SW 1271 (cell line): Measurements from ENCODE around the gene XYLB.

ENCODE experiments used
- DNase-seq, 2 experiments: peaks; one replicate each; lab custom pipeline; 2025; lab: John Stamatoyannopoulos, UW

The XYLB gene

DNA sequence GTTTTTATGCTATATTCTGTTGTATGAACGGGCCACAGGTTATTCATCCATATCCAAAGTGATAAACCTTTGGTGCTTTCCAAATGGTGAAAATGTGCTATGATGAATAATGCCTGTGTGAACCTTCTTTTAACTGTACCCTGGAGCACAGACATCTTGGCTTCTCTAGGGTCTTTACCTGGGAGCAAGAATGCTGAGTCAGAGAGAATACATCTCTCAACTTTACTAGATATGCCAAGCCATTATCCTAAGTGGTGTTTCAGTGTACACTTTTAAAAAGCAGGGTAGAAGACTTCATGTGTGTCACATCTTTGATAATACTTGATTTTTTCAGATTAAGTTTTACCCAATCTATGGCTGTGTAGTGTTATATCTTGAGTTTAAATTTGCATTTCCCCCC lies 23.5 kb upstream of the XYLB start:
- DNase-seq: no peak

DNA sequence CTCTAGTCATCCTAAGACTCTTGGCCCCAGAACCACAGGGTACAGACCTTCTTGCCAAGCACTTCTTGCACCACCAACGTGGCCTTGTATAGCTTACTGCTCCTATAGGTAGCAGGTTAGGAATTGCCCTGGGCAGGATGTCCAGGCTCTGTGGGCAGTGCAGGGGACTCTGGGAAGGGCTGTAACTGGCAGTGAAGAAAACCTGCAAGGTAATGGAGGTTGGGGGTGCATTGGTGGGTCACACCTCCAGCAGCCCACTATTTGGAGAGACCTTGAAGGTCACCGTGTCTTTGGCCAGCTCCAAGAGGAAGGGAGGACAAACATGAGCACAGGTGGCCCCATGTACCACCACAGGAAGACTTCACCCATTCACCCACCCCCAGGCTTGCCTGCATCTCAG lies 21.3 kb upstream of the XYLB start:
- DNase-seq: no peak

DNA sequence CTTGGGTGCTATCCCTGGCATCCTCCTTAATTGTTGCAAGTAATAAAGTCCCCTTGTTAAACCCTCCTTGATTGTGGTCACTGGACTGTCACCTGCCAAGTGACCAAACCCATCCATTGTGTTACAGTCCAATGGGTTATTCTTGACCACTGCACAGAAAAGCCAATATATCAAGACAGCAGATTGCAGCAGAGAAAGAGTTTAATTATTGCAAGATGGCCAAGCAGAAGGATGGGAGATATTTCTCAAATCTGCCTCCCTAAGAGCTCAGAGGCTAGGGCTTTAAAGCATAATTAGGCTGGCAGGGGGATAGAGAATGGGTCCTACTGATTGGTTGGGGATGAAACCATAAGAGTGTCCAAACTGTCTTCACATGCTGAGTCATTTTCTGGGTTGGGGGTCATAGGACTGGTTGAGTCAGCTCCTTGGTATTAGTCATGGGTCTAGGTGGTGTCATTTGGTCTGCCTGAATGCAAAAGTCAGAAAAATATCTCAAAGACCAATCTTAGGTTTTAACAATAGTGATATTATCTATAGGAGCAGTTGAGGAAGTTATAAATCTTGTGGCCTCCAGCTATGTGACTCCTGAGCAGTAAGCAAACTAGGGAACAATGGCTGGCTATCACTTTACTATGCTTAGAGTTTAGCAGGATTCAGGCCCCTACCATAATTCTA lies 19.1 kb upstream of the XYLB start:
- DNase-seq: no peak

DNA sequence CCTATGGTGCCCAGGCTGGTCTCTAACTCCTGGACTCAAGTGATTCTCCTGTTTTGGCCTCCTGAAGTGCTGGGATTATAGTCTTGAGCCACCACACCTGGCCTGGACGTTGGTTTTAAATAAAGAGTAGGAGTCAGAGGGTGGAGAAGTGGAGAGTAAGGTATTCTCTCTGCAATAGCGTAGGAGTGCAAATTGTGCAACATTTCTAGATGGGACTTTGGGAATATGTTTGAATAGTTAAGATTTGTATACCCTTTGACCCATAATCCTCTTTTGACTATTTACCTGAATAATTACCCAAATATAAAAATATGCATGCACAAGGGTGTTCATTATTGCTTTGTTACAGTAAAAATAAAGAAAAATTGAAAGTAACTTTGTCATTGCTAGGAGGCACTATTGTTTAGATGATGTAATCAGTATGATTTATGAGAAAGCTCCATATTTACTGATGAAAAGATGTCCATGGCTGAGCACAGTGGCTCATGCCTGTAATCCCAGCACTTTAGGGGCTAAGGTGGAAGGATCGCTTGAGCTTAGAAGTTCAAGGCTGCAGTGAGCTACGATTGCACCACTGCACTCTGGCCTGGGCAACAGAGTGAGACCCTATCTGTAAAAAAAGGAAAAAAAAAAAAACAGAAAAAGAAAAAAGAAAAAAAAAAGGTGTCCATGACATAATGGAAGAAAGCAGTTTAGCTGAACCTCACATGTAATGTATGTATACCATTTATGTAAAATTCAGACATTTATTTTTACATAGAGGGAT lies 15.1 kb upstream of the XYLB start:
- DNase-seq: no peak

DNA sequence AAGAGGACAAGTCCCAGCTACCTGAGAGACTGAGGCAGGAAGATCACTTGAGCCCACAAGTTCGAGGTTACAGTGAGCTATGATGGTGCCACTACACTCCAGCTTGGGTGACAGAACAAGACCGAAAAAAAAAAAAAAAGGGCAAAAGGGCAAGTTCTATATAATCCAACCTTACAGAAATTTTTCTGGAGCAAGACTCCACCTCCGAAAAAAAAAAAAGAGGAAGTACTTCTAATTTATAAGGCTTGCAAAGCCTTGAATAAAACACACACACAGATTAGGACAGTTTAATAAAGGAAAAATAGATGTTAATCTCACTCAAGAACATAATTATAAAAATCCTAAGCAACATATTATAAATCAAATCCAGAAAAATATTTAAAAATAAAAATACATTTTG lies 14.4 kb upstream of the XYLB start:
- no peak for DNase-seq

DNA sequence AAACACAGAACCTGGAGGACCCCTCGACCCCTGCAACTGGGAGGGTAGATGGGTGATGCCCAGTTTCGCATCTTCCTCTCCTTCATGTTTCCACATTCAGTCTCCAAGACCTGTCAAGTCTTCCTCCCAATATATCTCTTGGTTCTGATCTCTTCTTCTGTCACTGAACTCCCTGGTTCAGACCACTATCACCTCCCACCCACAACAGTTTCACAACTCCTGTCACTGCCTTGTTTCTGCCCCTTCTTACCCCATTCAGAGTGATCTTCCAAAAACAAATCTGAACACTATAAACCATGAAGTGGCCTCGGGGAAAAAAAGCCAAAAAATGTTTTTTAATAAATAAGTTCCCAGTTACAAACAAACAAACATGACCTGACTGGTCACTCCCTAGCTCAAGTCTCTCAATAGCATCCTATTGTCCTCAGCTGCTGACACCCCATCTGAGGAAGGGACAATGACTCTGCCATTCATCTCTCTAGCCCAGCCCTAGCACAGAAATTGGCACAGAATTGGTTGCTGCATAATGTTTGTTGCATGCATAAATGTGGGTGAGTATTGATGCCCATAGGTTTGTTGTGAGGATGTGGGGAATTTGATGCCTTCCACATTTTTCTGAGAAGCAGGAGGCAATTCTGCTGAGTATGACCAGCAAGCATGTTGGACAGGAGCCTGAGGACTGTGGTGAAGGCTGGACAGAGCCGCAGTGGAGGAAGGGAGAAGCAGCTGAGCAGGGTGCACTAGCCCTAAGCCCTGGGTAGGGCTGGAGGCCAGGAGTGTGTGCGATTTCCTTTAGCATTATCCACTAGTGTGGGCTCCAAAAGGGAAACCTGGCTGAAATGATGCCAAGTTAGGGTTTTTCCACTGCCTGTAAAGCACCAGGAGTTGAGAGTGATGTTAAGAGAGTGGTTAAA lies 12.2 kb upstream of the XYLB start:
- no peak for DNase-seq

DNA sequence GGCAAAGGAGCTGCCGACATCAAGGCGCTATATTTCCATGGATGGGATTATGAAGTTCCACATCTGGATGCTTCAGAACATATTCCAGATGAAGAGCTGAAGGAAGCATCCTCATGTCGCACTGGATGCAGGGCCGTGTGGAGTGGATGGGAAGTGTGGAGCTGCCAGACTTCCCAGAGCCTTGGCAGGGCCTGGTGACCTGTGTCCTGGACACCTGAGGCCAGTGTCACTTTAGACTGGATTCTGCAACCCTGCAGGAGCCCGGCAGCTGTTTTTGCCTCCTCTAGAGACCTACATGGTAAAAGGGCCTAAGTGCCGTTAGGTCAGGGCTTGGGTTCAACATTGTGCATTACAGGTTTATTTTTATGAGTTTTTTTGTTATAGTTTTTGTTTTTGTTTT lies 11.3 kb upstream of the XYLB start:
- no peak for DNase-seq

DNA sequence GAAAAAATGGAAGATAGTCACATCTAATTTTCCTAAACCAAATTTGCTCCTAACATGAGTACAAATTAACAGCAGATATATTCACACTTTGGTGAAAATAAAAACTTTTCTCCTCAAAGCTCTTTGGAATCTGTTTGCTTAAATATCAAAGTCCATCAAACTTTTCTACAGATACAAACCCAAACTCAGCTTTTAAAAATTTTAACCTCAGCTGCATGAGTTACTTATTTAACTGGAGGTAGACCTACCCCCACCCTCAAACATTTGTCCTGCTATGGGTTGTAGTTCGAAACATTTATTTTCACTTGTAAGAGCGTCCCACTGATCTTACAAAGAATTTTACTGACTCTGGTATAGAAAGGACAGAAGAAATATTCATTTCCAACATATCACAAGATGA lies 8.9 kb upstream of the XYLB start:
- DNase-seq: no peak

DNA sequence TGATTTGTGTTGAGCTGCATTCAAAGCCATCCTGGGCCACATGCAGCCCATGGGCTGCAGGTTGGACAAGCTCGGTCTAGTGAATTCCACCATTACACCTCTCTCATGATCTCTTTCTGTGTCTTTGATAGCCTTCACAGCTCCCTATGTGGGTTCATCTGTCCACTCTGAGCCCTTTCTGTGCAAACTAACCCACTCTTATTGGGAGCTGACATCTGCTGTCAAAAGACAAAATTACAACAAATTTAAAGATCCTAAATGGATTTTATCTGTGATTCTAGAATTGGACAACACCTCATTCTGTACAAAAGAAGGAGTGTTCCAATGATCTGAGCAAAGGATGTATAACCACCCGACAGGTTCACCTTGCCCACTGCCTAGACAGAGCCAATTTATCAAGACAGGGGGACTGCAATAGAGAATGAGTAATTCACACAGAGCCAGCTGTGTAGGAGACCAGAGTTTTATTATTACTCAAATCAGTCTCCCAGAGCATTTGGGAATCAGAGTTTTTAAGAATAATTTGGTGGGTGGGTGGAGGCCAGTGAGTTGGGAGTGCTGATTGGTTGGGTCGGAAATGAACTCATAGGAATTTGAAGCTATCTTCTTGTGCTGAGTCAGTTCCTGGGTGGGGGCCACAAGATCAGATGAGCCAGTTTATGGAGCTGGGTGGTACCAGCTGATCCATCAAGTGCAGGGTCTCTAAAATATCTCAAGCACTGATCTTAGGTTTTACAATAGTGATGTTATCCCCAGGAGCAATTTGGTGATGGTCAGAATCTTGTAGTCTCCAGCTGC lies 2.6 kb upstream of the XYLB start:
- peak in 1 of 2 experiments; percentile 35 for DNase-seq

DNA sequence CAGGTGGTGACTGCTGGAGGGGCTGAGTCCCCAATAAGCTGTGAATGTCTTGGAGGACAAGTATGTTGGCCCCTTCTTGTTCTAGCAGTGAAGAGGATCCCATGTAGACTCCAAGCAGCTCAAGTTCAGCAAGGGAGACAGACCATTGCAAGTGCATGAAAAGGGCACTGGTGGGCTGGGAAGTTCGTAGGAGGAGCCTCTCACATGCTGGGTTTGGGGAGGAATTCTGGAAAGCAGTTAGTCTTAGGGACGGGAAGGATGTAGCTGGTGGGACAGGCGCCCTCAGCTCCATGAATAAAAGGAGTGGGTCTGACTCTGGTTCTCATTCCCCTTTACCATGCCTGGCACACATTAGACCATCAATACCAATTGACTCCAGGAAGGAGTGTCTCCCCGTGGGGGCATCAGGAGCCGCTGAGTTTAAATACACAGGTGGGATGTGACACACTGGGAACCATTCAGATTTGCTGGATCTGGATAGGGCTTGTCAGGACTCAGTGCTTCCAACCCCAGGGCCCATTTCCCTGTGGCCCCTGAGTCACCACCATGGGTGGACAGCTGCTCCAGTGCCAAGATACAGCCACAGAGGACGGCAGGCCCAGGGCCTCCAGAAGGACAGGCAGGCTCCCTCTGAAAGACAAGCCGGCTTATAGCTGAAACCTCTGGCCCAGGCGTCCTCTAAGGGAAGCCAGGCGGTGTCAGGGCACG lies 552 bp upstream of the XYLB start:
- no peak for DNase-seq

DNA sequence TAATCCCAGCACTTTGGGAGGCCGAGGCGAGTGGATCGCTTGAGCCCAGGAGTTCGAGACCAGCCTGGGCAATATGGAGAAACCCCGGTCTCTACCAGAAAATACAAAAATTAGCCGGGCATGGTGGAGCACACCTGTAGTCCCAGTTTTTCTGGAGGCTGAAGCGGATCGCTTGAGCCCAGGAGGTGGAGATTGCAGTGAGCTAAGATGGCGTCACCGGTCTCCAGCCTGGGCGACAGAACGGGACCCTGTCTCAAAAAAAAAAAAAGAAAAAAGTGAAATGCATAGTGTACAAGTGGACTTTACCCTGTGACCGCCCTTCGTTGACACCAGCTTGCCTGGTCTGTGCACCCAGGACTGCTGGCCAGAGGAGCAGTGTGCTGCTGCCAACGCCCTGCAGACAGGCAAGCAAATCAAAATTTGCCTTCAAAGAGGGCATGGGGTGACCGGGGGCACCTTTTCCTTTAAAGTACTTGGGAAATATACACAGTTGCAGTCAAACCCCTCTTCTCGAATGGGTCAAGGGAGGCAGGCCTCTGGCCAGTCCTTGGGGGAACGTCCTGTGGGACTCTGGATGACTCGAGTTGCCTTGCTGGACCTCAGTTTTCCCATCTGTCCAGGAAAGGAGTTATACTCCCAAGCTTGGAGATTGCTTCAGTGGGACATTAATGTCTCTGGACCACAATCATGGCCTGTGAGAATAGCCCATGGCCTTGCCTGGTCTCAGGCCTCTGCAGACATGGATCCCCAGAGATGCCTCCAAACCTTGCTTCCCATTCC lies 1.0 kb downstream of the XYLB start:
- no peak for DNase-seq

DNA sequence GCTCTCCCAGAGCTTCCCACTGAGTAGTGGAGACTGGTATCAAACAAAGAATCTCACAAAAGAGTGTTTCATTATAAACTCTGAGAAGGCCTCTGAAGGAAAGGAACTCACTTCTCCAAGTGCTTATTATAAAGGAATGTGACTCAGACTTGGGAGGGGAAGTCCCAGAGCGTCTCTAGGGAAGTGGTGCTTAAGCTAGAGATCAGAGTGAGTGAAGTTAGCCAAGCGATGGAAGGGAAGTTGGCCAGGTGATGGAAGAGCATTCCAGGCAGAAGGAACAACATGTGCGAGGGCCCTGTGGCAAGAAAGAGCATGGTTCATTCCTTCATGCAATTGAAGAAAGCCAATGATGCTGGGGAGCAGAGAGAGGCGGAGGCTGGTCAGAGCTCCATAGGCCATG lies 2.3 kb downstream of the XYLB start:
- DNase-seq: no peak

DNA sequence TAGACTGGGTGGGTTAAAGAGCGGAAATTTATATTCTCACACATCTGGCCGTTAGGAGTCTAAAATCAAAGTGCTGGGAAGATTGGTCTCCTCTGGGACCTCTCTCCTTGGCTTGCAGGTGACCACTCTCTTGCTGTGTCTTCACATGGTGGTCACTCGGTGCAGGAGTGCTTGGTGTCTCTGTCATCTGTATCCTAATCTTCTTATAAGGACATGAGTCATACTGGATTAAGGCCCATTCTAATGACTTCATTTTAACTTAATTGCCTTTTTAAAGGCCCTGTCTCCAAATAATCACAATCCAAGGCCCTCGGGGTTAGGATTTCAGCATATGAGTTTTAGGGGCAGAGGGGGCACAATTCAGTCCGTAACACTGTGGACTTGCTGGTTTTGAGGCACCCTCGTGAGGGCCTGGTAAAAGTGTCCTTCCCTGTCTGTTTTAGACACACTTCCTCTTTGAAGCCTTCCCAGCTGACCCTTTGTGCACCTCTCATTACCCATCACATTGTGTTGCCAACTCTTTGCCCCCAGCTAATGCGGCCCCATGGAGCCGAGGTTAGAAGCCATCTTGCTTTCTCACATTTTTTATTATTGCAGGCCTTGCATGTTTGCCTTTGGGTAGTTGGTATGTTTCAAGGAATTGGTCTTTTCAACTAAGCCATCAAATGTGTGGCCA lies 3.2 kb downstream of the XYLB start:
- DNase-seq: no peak

DNA sequence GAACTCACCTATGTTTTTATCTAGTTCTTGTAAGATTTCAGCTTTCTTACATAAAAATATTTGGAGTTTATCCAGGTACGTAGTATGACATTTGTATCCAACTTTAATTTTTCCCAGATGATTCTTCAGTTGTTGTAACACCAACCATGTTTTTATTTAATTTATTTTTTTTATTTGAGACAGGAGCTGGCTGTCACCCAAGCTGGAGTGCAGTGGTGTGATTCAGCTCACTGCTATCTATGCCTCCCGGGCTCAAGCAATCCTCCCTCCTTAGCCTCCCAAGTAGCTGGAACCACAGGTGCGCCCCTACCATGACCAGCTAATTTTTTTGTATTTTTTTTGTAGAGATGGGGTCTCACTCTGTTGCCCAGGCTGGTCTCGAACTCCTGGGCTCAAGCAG lies 6.6 kb downstream of the XYLB start:
- DNase-seq: peak in 1 of 2 experiments; percentile 10

DNA sequence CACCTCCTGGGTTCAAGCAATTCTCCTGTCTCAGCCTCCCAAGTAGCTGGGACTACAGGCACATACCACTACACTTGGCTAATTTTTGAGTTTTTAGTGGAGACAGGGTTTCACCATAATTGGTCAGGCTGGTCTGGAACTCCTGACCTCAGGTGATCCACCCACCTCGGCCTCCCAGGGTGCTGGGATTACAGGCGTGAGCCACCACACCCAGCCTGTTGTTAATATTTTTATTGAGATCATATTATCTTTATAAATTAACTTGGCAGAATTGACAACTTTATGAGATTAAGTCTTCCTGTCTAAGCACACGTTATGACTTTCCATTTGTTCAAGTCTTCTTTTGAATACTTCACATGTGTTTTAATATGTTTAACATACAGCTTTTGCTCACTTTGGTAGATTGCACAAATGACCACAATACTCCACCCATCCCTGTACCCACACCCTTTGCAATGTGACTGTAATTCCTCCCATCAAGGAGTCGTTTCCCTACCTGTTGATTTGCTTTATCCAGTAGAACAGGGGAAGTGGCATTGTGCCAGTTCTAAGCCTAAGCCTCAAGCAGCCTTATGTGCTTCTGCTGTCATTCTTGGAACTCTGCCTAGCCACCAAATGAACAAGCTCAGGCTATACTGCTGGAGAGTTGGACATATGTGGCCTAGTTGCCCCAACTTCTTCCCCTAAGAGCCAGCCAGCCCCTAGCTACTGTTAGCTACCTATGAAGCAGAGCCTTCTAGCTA lies 8.2 kb downstream of the XYLB start:
- DNase-seq: no peak

DNA sequence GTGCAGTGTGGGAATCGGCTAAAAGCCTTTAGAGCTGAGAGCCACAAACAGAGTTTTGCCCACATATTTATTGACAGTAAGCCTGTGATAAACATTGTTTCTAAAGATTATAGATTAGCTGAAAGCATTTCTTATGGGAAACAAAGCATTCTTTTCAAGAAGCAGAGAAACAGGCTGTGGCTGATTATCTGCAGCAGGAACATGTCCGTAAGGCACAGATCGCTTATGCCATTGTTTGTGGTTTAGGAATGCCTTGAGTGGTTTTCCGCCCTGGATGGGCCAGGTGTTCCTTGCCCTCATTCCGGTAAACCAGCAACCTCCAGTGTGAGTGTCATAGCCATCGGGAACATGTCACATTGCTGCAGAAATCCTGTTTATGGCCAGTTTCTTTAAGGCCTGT lies 12.5 kb downstream of the XYLB start:
- DNase-seq: no peak

DNA sequence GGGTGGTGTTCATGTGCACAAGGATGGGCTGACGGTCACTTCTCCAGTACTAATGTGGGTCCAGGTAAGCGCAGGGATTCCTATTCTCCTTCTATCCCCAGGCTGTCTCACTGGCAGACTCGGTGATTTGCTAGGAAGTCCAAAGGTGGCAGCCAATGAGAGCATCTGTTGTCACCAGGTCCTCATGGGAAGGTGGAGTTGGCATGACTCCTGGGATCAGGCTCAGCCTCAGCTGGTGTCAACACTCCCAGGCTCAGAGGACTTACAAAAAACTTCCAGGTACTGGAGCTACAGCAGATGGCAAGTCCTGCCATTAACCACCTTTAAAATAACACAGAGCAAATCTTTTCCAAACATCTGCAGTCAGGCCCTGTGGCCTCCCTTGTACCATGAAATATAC lies 13.8 kb downstream of the XYLB start:
- no peak for DNase-seq

DNA sequence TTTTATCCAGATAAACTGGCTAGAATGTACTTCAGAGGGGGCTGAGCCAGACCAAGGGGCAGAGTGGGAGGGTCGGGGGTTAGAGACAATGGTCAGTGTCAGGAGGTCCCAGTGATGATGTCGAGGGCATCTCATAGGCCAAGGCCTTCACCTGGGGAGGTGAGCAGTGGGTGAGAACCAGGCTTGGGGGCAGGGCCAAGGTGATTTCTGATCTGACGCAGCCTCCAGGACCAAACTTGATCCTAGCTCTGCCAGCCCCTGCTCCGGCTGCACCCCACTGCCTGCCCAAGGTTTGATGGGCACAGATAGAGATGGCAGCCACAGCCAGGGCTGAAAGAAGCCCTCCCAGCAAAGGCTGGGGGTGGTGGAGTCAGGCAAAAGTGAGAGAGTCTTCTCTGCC lies 14.9 kb downstream of the XYLB start:
- no peak for DNase-seq

DNA sequence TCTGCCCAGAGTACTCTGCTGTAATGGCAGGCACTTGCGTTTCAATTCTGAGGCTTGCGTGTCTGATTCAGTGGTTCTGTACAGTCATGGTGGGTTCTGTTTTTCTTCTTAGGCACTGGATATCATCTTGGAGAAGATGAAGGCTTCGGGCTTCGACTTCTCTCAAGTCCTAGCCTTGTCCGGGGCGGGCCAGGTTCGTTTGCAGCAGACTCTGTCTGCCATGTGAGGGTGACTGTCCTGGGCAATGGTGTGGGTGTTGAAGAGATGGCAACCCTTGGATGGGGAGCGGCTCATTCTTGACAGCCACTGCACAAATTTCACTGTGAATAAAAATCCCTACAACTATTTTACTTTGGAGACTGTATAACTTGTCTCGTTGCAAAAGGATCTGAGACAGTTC lies 16.2 kb downstream of the XYLB start:
- DNase-seq: no peak
